ENCODE results near the gene CRYZ. TPM values are rescaled to one million over a fixed set of nuclear protein-coding genes. Genes with fewer than 3 reads are reported as not detected.

Gene CRYZ
- total and polyA plus RNA-seq, 2 of the 8 experiments (the other 6 are each of a cell fraction or from before 2014, with no cell fraction given) = 20.5 to 43.8 TPM

DNA sequence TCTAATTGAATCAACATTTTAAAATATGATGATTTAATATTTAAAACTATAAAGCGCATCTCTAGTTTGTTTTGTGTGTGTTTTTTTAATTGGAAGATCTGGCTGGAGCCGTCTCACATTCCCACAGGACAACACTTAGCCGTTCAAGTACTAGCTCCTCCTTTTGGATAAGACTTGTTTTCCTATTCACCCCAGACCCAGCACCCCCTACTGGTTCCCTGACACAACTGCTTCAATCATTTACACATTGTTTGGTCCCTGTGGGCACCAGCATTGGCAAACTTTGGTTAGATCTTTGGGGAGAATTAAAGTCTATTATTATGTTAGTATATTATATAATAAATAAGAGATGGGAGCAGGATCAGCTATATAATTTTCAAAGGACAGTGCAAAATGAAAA lies 34.6 kb upstream of the CRYZ start (continued):
- no peak for TF ChIP-seq FOSL1 (IDR thresholded peaks at IDR 0.05; ENCODE audit: insufficient read depth, low read depth, low read length)
